HepG2 (cell line): ENCODE data around the gene IL18R1. TPM values are rescaled to one million over a fixed set of nuclear protein-coding genes. Genes with fewer than 3 reads are reported as not detected.

Source experiments
- ATAC-seq: fragments of 200-7000 bp; cut with Tn5 transposase; 3 replicates; pipeline ENCODE4 v1.9.1; 2020; ENCODE audit warnings: mild to moderate bottlenecking, moderate library complexity
- BruUV-seq: library from RNA; stranded (reverse); fragments of 400-500 nt; replicated peaks from 2 replicates; lab custom pipeline; 2021; lab: Mats Ljungman, UMichigan
- CTCF ChIA-PET: fragments of 300-600 bp; formaldehyde crosslinking; extraction: SDS; loops from one replicate; lab custom pipeline; 2021; ENCODE audit warnings: low total read pairs, inconsistent platforms, low intra/inter-chr PET ratio; lab: Yijun Ruan, JAX
- POLR2A ChIA-PET: fragments of 350-600 bp; sonication (Branson Sonifier 250); formaldehyde crosslinking; loops from one replicate; lab custom pipeline; 2020; ENCODE audit warnings: antibody characterized with exemption, inconsistent platforms; lab: Yijun Ruan, JAX
- DNase-seq: peaks from one replicate; pipeline ENCODE4 v3.0.0-alpha.2; 2015; ENCODE audit warnings: low spot score
- FAIRE-seq: peaks from 3 replicates; lab custom pipeline; 2011; peaks lifted over from hg19 to GRCh38; lab: Jason Lieb, UNC
- H2AFZ ChIP-seq: one replicate; pipeline ENCODE4 v1.6.1; 2011; ENCODE audit warnings: low read length, inconsistent platforms
- H3K27ac ChIP-seq: fragments of 300-600 bp; 3 replicates; pipeline ENCODE4 v1.8.0; 2011; ENCODE audit warnings: mixed run types, mild to moderate bottlenecking, mixed read lengths, low read length, inconsistent platforms; ENCODE audit not compliant: insufficient read depth; ENCODE audit errors: extremely low read length
- H3K27me3 ChIP-seq, 2 experiments: fragments of 200-600 bp in 1 of 2; 2 replicates in 1 of 2; 3 replicates in 1 of 2; pipeline versions ENCODE4 v1.6.0 to v1.8.0; 2011; ENCODE audit warnings: low read length in 2 of 2, mild to moderate bottlenecking in 2 of 2, moderate library complexity in 2 of 2, inconsistent platforms in 1 of 2; ENCODE audit not compliant: insufficient read depth in 2 of 2, control insufficient read depth in 1 of 2
- H3K36me3 ChIP-seq, 2 experiments: fragments of 200-600 bp in 1 of 2; replicated peaks in 1 of 2; 2 replicates in 1 of 2; 3 replicates in 1 of 2; pipeline versions ENCODE4 v1.5.1 to v1.8.0; 2011; ENCODE audit warnings: low read length in 2 of 2, inconsistent platforms in 1 of 2; ENCODE audit not compliant: insufficient read depth in 2 of 2, control insufficient read depth in 1 of 2
- H3K4me1 ChIP-seq: 2 replicates; pipeline ENCODE4 v1.5.1; 2012; ENCODE audit warnings: low read length, inconsistent platforms; ENCODE audit not compliant: insufficient read depth
- H3K4me2 ChIP-seq: 2 replicates; pipeline ENCODE4 v1.6.0; 2011; ENCODE audit warnings: low read depth, low read length, inconsistent platforms
- H3K4me3 ChIP-seq, 3 experiments: fragments of 200-600 bp in 1 of 3; sonication (generic), shearing (Covaris generic) in 1 of 3; replicated peaks in 1 of 3; 2 replicates each; pipeline ENCODE4 v1.5.1; 2011 to 2016; ENCODE audit warnings: low read length in 3 of 3, inconsistent platforms in 2 of 3, low read depth in 2 of 3, mild to moderate bottlenecking in 2 of 3, control low read depth in 1 of 3, mixed read lengths in 1 of 3; ENCODE audit not compliant: insufficient read depth in 1 of 3
- H3K79me2 ChIP-seq: one replicate; pipeline ENCODE4 v1.6.1; 2011; ENCODE audit warnings: low read length, inconsistent platforms; ENCODE audit not compliant: insufficient read depth
- H3K9ac ChIP-seq: 2 replicates; pipeline ENCODE4 v1.6.0; 2011; ENCODE audit warnings: mild to moderate bottlenecking, low read depth, low read length, inconsistent platforms; ENCODE audit not compliant: insufficient read depth
- H3K9me3 ChIP-seq: 2 replicates; pipeline ENCODE4 v1.5.1; 2012; ENCODE audit warnings: mild to moderate bottlenecking, low read length
- H4K20me1 ChIP-seq: 2 replicates; pipeline ENCODE4 v1.6.0; 2011; ENCODE audit warnings: inconsistent platforms, mild to moderate bottlenecking, low read length, moderate library complexity; ENCODE audit not compliant: insufficient read depth
- GMEB2 ChIP-seq: IDR thresholded peaks from 2 replicates; pipeline ENCODE4 v1.6.1; 2016; ENCODE audit warnings: missing biosample characterization, missing genetic modification reagents, low read depth
- HOXA5 ChIP-seq: sonication (generic); formaldehyde crosslinking; IDR thresholded peaks from 2 replicates; pipeline ENCODE4 v1.4.0; 2020; ENCODE audit warnings: missing genetic modification reagents
- PPARG ChIP-seq: conservative IDR thresholded peaks from 2 replicates; pipeline ENCODE4 v1.6.1; 2016; ENCODE audit warnings: missing biosample characterization, missing genetic modification reagents
- SIX1 ChIP-seq: sonication (generic); formaldehyde crosslinking; IDR thresholded peaks from 2 replicates; pipeline ENCODE4 v1.4.0; 2020; ENCODE audit warnings: missing genetic modification reagents, borderline replicate concordance
- SNAPC2 ChIP-seq: sonication (generic); formaldehyde crosslinking; IDR thresholded peaks from 2 replicates; pipeline ENCODE4 v1.8.1; 2022; ENCODE audit warnings: mild to moderate bottlenecking, missing genetic modification reagents
- TBL1XR1 ChIP-seq: fragments of 150-350 bp; IDR thresholded peaks from 2 replicates; pipeline ENCODE4 v1.6.1; 2014; ENCODE audit warnings: borderline replicate concordance, low read length; ENCODE audit not compliant: partially characterized antibody
- TP53 ChIP-seq: sonication (generic); formaldehyde crosslinking; conservative IDR thresholded peaks from 2 replicates; pipeline ENCODE4 v1.4.0; 2020; ENCODE audit warnings: missing genetic modification reagents
- ZBTB7A ChIP-seq: sonication (generic); formaldehyde crosslinking; IDR thresholded peaks from 2 replicates; pipeline ENCODE4 v1.8.0; 2022; ENCODE audit warnings: mild to moderate bottlenecking, missing genetic modification reagents
- ZFP91 ChIP-seq: sonication (generic); formaldehyde crosslinking; IDR thresholded peaks from 2 replicates; pipeline ENCODE4 v1.9.0; 2022; ENCODE audit warnings: missing genetic modification reagents, mild to moderate bottlenecking, borderline replicate concordance
- ZNF10 ChIP-seq: sonication (generic); formaldehyde crosslinking; IDR thresholded peaks from 2 replicates; pipeline ENCODE4 v1.4.0; 2020; ENCODE audit warnings: mild to moderate bottlenecking, low read depth, missing genetic modification reagents, borderline replicate concordance
- ZNF264 ChIP-seq: sonication (generic); formaldehyde crosslinking; IDR thresholded peaks from 2 replicates; pipeline ENCODE4 v1.4.0; 2020; ENCODE audit warnings: missing genetic modification reagents
- ZNF333 ChIP-seq: sonication (generic); formaldehyde crosslinking; IDR thresholded peaks from 2 replicates; pipeline ENCODE4 v1.4.0; 2020; ENCODE audit warnings: mild to moderate bottlenecking, missing genetic modification reagents, borderline replicate concordance
- ZNF501 ChIP-seq: sonication (generic); formaldehyde crosslinking; IDR thresholded peaks from 2 replicates; pipeline ENCODE4 v1.5.1; 2020; ENCODE audit warnings: mild to moderate bottlenecking, moderate library complexity, missing genetic modification reagents
- ZNF773 ChIP-seq: sonication (generic); formaldehyde crosslinking; IDR thresholded peaks from 2 replicates; pipeline ENCODE4 v1.4.0; 2020; ENCODE audit warnings: missing genetic modification reagents, borderline replicate concordance
- WGBS: methylation state at CpG from one replicate; pipeline ENCODE4 v1.1.6; 2017; ENCODE audit warnings: low lambda C conversion rate; 5-methylcytosine and 5-hydroxymethylcytosine counted together
- in situ Hi-C: cut with HindIII; loops from 2 replicates; pipeline ENCODE4 v1.10.0; 2017; ENCODE audit warnings: low pct_unique_long_range_greater_than_20kb; ENCODE audit not compliant: extremely low pct_ligation_motif_present
- intact Hi-C: fragments of 100-400 bp; cut with micrococcal nuclease; formaldehyde crosslinking; loops from one replicate; pipeline ENCODE4 v1.10.0; 2022; ENCODE audit not compliant: unreplicated experiment
- polyA plus RNA-seq, 8 experiments: library from polyadenylated mRNA; depleted of rRNA in 3 of 8; stranded (reverse) in 7 of 8; unstranded in 1 of 8; fragments of >200 nt; fragmentation: Illumina TruSeq in 4 of 8; extraction: Trizol in 4 of 8; gene quantifications; 2 replicates each; pipeline versions ENCODE4 v1.2.1 to v1.2.3, GENCODE V29; 2011 to 2016; ENCODE audit warnings: low read depth in 4 of 8, missing spikeins in 1 of 8, mixed read lengths in 1 of 8; ENCODE audit not compliant: insufficient read depth in 1 of 8
- total RNA-seq, 5 experiments: library from RNA; depleted of rRNA; stranded (reverse); fragments of >200 nt; fragmentation: Illumina TruSeq; extraction: Trizol; gene quantifications; 2 replicates each; pipeline ENCODE4 v1.2.3, GENCODE V29; 2016; ENCODE audit warnings: low read depth in 1 of 5
- TF ChIP-seq, protein P1 (sequence below): IDR thresholded peaks from 2 replicates; pipeline ENCODE4 v1.6.1; 2016; ENCODE audit warnings: low read depth, borderline replicate concordance
- TF ChIP-seq, protein P2 (sequence below): sonication (generic); formaldehyde crosslinking; conservative IDR thresholded peaks from 2 replicates; pipeline ENCODE4 v1.8.1; 2023; ENCODE audit warnings: missing genetic modification reagents
- TF ChIP-seq, protein P3 (sequence below): sonication (generic); formaldehyde crosslinking; IDR thresholded peaks from 2 replicates; pipeline ENCODE4 v1.5.1; 2020; ENCODE audit warnings: mild to moderate bottlenecking, missing genetic modification reagents, moderate library complexity
- TF ChIP-seq, protein P4 (sequence below): sonication (generic); formaldehyde crosslinking; IDR thresholded peaks from 2 replicates; pipeline ENCODE4 v1.4.0; 2020; ENCODE audit warnings: missing genetic modification reagents

IL18R1 gene
- total and polyA plus RNA-seq, 2 of the 13 experiments (the other 11 are each of a cell fraction or from before 2014, with no cell fraction given) = 0.01 to 0.04 TPM

GRCh38 chr2:102435741-102436140, 80.1 kb downstream of the IL18R1 start:
- no TSS peak for BruUV-seq
- Histone ChIP-seq H3K79me2 (no peaks in the 10 kb centered on the region), H3K27ac (no peak overlapping the region), H3K4me2 (no peak overlapping the region), H3K4me3 (no peak overlapping the region), H3K36me3 (no peaks in the 10 kb centered on the region), H3K9me3 (no peaks in the 10 kb centered on the region), H3K27me3 (peaks cover 0 to 10% of the 10 kb centered on the region in 2 experiments; a peak in 2 of 5 replicates), H4K20me1 (no peaks in the 10 kb centered on the region), H3K4me1 (no peaks in the 10 kb centered on the region), H2AFZ (no peak overlapping the region), H3K9ac (no peak overlapping the region)
- TF ChIP-seq, protein P1, sequence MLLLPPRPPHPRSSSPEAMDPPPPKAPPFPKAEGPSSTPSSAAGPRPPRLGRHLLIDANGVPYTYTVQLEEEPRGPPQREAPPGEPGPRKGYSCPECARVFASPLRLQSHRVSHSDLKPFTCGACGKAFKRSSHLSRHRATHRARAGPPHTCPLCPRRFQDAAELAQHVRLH = no peak
- TF ChIP-seq, protein P2, sequence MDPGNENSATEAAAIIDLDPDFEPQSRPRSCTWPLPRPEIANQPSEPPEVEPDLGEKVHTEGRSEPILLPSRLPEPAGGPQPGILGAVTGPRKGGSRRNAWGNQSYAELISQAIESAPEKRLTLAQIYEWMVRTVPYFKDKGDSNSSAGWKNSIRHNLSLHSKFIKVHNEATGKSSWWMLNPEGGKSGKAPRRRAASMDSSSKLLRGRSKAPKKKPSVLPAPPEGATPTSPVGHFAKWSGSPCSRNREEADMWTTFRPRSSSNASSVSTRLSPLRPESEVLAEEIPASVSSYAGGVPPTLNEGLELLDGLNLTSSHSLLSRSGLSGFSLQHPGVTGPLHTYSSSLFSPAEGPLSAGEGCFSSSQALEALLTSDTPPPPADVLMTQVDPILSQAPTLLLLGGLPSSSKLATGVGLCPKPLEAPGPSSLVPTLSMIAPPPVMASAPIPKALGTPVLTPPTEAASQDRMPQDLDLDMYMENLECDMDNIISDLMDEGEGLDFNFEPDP (CRISPR knock-in tag) = no peak
- TF ChIP-seq PPARG (no peak), GMEB2 (CRISPR knock-in tag) (no peak), ZNF333 (no peak), ZFP91 (CRISPR knock-in tag) (no peak), ZBTB7A (CRISPR knock-in tag) (no peak), ZNF10 (no peak), HOXA5 (CRISPR knock-in tag) (no peak), ZNF501 (CRISPR knock-in tag) (no peak), ZNF773 (CRISPR knock-in tag) (no peak), TP53 (CRISPR knock-in tag) (no peak), SIX1 (CRISPR knock-in tag) (no peak), TBL1XR1 (no peak), ZNF264 (no peak), SNAPC2 (CRISPR knock-in tag) (no peak)
- TF ChIP-seq, protein P3, sequence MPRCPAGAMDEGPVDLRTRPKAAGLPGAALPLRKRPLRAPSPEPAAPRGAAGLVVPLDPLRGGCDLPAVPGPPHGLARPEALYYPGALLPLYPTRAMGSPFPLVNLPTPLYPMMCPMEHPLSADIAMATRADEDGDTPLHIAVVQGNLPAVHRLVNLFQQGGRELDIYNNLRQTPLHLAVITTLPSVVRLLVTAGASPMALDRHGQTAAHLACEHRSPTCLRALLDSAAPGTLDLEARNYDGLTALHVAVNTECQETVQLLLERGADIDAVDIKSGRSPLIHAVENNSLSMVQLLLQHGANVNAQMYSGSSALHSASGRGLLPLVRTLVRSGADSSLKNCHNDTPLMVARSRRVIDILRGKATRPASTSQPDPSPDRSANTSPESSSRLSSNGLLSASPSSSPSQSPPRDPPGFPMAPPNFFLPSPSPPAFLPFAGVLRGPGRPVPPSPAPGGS = no peak
- TF ChIP-seq, protein P4, sequence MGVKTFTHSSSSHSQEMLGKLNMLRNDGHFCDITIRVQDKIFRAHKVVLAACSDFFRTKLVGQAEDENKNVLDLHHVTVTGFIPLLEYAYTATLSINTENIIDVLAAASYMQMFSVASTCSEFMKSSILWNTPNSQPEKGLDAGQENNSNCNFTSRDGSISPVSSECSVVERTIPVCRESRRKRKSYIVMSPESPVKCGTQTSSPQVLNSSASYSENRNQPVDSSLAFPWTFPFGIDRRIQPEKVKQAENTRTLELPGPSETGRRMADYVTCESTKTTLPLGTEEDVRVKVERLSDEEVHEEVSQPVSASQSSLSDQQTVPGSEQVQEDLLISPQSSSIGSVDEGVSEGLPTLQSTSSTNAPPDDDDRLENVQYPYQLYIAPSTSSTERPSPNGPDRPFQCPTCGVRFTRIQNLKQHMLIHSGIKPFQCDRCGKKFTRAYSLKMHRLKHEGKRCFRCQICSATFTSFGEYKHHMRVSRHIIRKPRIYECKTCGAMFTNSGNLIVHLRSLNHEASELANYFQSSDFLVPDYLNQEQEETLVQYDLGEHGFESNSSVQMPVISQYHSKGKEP = no peak
- ATAC-seq (no peak), FAIRE-seq (no peak), DNase-seq (no peak)
- CTCF ChIA-PET = no interaction called here
- intact Hi-C loops (no loop called here), in situ Hi-C loops (no loop called here)
- WGBS = 83% methylated on average over 2 of the region's 2 CpGs
- POLR2A ChIA-PET = no interaction called here
